Natural killer cell (primary cell): ENCODE data around the gene KANK4. TPM values are rescaled to one million over a fixed set of nuclear protein-coding genes. Genes with fewer than 3 reads are reported as not detected.

Experiments used
- ATAC-seq, 3 donors: fragments of 150-1000 bp in 2 of 3; fragments of 200-7000 bp in 1 of 3; cut with Tn5 transposase; 1 replicate in 1 of 3; 2 replicates in 2 of 3; pipeline ENCODE4 v1.10.0; 2021; ENCODE audit warnings: mild to moderate bottlenecking in 2 of 3, moderate library complexity in 2 of 3
- DNase-seq, 2 donors: peaks; one replicate each; pipeline versions ENCODE4 v3.0.0 to v3.0.0-alpha.2; 2013 to 2021; ENCODE audit warnings: mixed read lengths in 1 of 2
- H3K27ac ChIP-seq: one replicate; pipeline ENCODE4 v1.5.1; 2013; ENCODE audit warnings: mild to moderate bottlenecking, low read length
- H3K27me3 ChIP-seq: one replicate; pipeline ENCODE4 v1.6.1; 2013; ENCODE audit warnings: low read length; ENCODE audit not compliant: control insufficient read depth, insufficient read depth
- H3K36me3 ChIP-seq: one replicate; pipeline ENCODE4 v1.6.1; 2013; ENCODE audit warnings: low read length; ENCODE audit not compliant: control insufficient read depth, insufficient read depth
- H3K4me1 ChIP-seq: one replicate; pipeline ENCODE4 v1.6.1; 2013; ENCODE audit warnings: low read length; ENCODE audit not compliant: control insufficient read depth, insufficient read depth
- H3K4me3 ChIP-seq: one replicate; pipeline ENCODE4 v1.5.1; 2013; ENCODE audit warnings: low read length
- H3K9me3 ChIP-seq: one replicate; pipeline ENCODE4 v1.6.1; 2013; ENCODE audit warnings: low read length; ENCODE audit not compliant: control insufficient read depth, insufficient read depth
- H3K27ac Mint-ChIP-seq, 2 donors: one replicate each; pipeline ENCODE4 v1.8.0; 2022; ENCODE audit warnings: mild to moderate bottlenecking in 2 of 2, mixed read lengths in 2 of 2, moderate library complexity in 1 of 2
- H3K27me3 Mint-ChIP-seq, 2 donors: one replicate each; pipeline ENCODE4 v1.8.0; 2022; ENCODE audit warnings: low read depth in 2 of 2, mixed read lengths in 2 of 2
- H3K36me3 Mint-ChIP-seq: one replicate; pipeline ENCODE4 v1.8.0; 2022; ENCODE audit warnings: mixed read lengths
- H3K4me1 Mint-ChIP-seq, 2 donors: one replicate each; pipeline ENCODE4 v1.8.0; 2022; ENCODE audit warnings: mixed read lengths in 2 of 2
- H3K4me3 Mint-ChIP-seq: one replicate; pipeline ENCODE4 v1.8.0; 2022; ENCODE audit warnings: mild to moderate bottlenecking, moderate library complexity, mixed read lengths
- H3K9me3 Mint-ChIP-seq, 2 donors: one replicate each; pipeline ENCODE4 v1.8.0; 2022; ENCODE audit warnings: mixed read lengths in 2 of 2
- WGBS: methylation state at CpG from one replicate; pipeline ENCODE4 v1.1.7; 2013; ENCODE audit warnings: missing lambda C conversion rate; ENCODE audit not compliant: insufficient coverage; 5-methylcytosine and 5-hydroxymethylcytosine counted together
- intact Hi-C: fragments of 100-400 bp; cut with micrococcal nuclease; formaldehyde crosslinking; loops from one replicate; pipeline ENCODE4 v1.14.2; 2022
- total RNA-seq, 4 donors: library from RNA; stranded (reverse); fragments of 120-200 nt in 1 of 4; gene quantifications; one replicate each; pipeline versions ENCODE4 v1.2.3 to v1.2.4, GENCODE V29; 2013 to 2022
- TF ChIP-seq, protein P1 (sequence below): fragments of 200-600 bp; IDR thresholded peaks from one replicate; pipeline ENCODE4 v1.8.0; 2022; ENCODE audit warnings: antibody characterized with exemption

Gene KANK4
- total RNA-seq, 3 donors from 2014 or later (not counting 1 experiment from before 2014, with no cell fraction given): not detected

DNA sequence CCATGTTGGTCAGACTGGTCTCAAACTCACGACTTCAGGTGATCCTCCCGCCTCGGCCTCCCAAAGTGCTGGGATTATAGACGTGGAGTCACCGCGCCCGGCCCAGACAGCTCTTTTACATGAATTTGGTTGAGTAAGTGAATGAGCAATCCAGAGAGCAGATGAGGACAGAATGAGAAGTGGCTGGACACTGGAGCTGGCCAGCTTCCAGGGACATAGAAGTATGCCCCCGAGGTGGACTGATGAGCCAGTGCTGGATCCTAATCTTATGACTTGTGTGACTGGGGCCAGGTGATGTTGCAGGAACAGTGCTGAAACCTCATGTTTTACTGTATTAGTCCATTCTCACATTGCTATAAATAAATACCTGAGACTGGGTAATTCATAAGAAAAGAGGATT is 35.9 kb upstream of the KANK4 start:
- Histone ChIP-seq H3K4me3 (no peak overlapping the region), H3K9me3 (no peaks in the 10 kb centered on the region), H3K27ac (no peak overlapping the region), H3K36me3 (no peaks in the 10 kb centered on the region), H3K27me3 (no peaks in the 10 kb centered on the region), H3K4me1 (no peaks in the 10 kb centered on the region)
- TF ChIP-seq, protein P1, sequence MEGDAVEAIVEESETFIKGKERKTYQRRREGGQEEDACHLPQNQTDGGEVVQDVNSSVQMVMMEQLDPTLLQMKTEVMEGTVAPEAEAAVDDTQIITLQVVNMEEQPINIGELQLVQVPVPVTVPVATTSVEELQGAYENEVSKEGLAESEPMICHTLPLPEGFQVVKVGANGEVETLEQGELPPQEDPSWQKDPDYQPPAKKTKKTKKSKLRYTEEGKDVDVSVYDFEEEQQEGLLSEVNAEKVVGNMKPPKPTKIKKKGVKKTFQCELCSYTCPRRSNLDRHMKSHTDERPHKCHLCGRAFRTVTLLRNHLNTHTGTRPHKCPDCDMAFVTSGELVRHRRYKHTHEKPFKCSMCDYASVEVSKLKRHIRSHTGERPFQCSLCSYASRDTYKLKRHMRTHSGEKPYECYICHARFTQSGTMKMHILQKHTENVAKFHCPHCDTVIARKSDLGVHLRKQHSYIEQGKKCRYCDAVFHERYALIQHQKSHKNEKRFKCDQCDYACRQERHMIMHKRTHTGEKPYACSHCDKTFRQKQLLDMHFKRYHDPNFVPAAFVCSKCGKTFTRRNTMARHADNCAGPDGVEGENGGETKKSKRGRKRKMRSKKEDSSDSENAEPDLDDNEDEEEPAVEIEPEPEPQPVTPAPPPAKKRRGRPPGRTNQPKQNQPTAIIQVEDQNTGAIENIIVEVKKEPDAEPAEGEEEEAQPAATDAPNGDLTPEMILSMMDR: no peak
- no peaks in the 10 kb centered on the region for H3K36me3 Mint-ChIP-seq
- no peak overlapping the region for H3K4me3 Mint-ChIP-seq
- H3K4me1 Mint-ChIP-seq: no peaks in the 10 kb centered on the region
- H3K27ac Mint-ChIP-seq: no peak overlapping the region
- WGBS: 93% methylated on average over 8 of the region's 8 CpGs
- H3K9me3 Mint-ChIP-seq: no peaks in the 10 kb centered on the region
- ATAC-seq: no peak
- DNase-seq: no peak
- intact Hi-C loops: no loop called here
- H3K27me3 Mint-ChIP-seq: no peaks in the 10 kb centered on the region

DNA sequence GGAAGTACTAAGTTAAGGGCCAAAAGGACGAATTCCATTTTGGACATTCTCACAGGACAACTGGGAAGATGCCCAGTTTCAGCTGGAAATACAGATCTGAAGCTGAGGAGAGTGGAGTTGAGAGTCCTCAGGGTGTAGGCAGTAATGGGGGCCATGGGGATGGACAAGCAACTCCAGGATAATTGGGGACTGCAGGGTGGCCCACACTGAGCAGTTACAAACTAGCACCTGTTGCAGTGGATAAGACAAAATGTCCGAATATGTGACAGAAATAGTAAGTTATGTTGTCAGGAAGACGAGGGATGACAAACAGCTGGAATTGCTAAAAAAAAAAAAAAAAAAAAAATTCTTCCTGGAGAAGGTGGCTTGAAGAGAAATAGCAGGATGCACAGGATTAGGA is 34.6 kb upstream of the KANK4 start:
- no peak for ATAC-seq

DNA sequence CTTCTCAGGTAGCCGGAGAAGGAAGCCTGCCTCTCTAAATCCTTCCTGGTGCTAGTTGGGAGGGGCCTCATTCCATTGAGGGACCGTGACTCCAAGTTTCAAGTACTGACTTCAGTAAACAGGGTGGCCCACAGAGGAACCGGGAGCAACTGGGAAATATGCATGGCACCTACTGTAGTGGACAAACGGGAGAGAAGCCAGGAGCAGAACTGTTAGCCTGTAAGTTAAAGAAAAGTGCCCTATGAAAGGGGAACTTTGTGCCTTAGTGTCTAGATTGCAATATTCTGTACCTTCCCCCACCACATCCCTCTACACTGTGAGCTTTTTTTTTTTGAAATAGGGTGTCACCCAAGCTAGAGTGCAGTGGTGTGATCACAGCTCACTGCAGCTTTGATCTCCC is 33.2 kb upstream of the KANK4 start:
- no peak for ATAC-seq
- intact Hi-C loops: no loop called here
- Histone ChIP-seq H3K27ac (no peak overlapping the region), H3K4me1 (no peaks in the 10 kb centered on the region), H3K36me3 (no peaks in the 10 kb centered on the region), H3K27me3 (no peaks in the 10 kb centered on the region), H3K9me3 (no peaks in the 10 kb centered on the region), H3K4me3 (no peak overlapping the region)
- H3K4me1 Mint-ChIP-seq: no peaks in the 10 kb centered on the region
- H3K9me3 Mint-ChIP-seq: no peaks in the 10 kb centered on the region
- no peaks in the 10 kb centered on the region for H3K27me3 Mint-ChIP-seq
- WGBS: 82% methylated on average over 4 of the region's 4 CpGs
- no peaks in the 10 kb centered on the region for H3K36me3 Mint-ChIP-seq
- H3K27ac Mint-ChIP-seq: no peak overlapping the region
- DNase-seq: no peak
- TF ChIP-seq, protein P1: no peak
- H3K4me3 Mint-ChIP-seq: no peak overlapping the region

More for the DNA sequence above, 34.6 kb upstream of the KANK4 start:
- H3K36me3 ChIP-seq: no peaks in the 10 kb centered on the region
- H3K4me1 ChIP-seq: no peaks in the 10 kb centered on the region
- TF ChIP-seq, protein P1: no peak
- WGBS: 83% methylated on average over 3 of the region's 3 CpGs
- Mint-ChIP-seq H3K9me3 (no peaks in the 10 kb centered on the region), H3K27me3 (no peaks in the 10 kb centered on the region), H3K36me3 (no peaks in the 10 kb centered on the region), H3K27ac (no peak overlapping the region), H3K4me3 (no peak overlapping the region), H3K4me1 (no peaks in the 10 kb centered on the region)
- no peak overlapping the region for H3K27ac ChIP-seq
- no peaks in the 10 kb centered on the region for H3K27me3 ChIP-seq
- no peak for DNase-seq
- no peak overlapping the region for H3K4me3 ChIP-seq
- H3K9me3 ChIP-seq: no peaks in the 10 kb centered on the region
- intact Hi-C loops: no loop called here

DNA sequence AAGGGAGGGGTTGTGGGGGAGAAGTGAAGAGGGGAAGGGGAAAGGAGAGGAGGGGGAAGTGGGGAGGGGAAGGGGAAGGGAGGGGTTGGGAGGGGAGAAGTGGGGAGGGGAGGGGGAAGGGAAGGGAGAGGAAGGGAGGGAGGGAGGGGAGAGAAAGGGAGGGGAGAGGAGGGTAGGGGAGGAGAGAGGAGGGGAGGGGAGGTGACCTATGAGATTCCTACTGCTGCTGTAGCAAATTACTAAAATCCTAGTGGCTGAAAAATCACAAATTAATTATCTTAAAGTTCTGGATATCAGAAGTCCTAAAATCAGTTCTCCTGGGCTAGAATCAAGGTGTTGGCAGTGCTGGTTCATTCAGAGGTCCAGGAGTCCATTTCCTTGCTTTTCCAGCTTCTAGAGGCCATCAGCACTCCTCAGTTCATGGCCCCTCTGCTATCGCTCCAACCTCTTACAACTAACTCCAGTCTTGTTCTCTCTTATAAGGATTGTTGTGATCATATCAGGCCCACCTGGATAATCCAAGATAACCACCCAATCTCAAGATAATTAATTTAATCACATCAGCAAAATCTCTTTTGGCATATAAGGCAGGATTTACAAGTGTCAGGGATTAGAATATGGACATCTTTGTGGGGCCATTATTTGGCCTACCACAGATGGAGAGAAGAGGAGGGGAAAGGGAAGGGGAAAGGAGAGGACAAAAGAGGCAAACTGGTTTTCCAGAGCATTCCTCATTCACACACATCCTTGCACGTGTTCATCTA is 30.4 kb upstream of the KANK4 start:
- TF ChIP-seq, protein P1: no peak
- H3K9me3 ChIP-seq: no peaks in the 10 kb centered on the region
- H3K27ac Mint-ChIP-seq: no peak overlapping the region
- no peaks in the 10 kb centered on the region for H3K36me3 ChIP-seq
- no peaks in the 10 kb centered on the region for H3K36me3 Mint-ChIP-seq
- no peaks in the 10 kb centered on the region for H3K27me3 ChIP-seq
- 100% methylated on average over 1 of the region's 2 CpGs for WGBS
- no peak overlapping the region for H3K27ac ChIP-seq
- H3K4me1 ChIP-seq: no peaks in the 10 kb centered on the region
- intact Hi-C loops: no loop called here
- H3K4me3 Mint-ChIP-seq: no peak overlapping the region
- no peak overlapping the region for H3K4me3 ChIP-seq
- H3K4me1 Mint-ChIP-seq: no peaks in the 10 kb centered on the region
- peaks cover 0 to 1% of the 10 kb centered on the region in 2 donors for H3K27me3 Mint-ChIP-seq
- DNase-seq (no peak), ATAC-seq (no peak)
- no peaks in the 10 kb centered on the region for H3K9me3 Mint-ChIP-seq
